ENCODE data around the gene RPAP3.
A peak's percentile ranks its signal among the peaks of the same experiment; 100 is the strongest.

RPAP3 gene

DNA sequence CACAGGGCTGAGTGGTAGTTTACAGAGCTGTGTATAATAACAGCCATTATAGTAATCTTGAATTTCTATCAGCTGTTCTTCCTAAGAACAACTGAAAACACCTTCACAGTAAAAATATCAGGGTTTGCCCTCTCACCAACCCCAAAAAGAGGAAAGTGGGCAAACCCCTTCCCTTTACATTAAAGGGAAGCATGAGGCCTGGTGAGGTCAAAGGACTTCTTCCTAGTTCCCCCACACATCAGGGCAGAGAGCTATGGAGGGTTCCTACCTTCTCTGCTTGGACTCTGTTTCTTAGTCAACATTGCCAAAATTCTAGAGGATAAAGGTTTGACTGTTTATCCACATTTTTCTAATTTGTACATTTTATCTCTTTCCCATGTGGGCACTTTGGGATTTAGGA lies 4.4 kb upstream of the RPAP3 start:
- H3K36me3 Mint-ChIP-seq (ENCODE audit: low read depth), result no peaks in the 10 kb centered on the region
- no peaks in the 10 kb centered on the region for H3K9me3 Mint-ChIP-seq

DNA sequence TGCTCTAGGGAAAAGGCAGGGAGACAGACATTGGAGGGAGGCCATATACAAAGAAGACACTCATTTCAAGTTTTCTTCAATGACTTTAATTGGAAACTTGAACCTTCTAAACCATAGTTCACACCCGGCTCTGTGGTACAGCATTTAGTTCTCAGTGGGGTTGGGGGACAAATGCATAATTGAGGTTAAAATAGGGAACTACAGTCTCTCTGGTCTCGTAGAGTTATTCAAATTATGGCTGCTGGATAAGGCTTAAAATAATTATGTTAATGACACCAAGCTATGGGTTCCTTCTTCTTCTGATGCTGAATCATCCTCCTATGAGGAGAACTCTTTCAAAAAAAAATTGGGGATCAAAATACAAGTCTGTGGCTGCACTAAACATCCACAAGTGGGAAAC lies 3.8 kb upstream of the RPAP3 start:
- Mint-ChIP-seq H3K36me3 (ENCODE audit: low read depth) (no peaks in the 10 kb centered on the region), H3K9me3 (no peaks in the 10 kb centered on the region), H3K27ac (no peak overlapping the region), H3K4me3 (no peak overlapping the region), H3K27me3 (ENCODE audit: low read depth) (peaks cover 7% of the 10 kb centered on the region), H3K4me1 (peaks cover 18% of the 10 kb centered on the region)
- TF ChIP-seq, protein P1, sequence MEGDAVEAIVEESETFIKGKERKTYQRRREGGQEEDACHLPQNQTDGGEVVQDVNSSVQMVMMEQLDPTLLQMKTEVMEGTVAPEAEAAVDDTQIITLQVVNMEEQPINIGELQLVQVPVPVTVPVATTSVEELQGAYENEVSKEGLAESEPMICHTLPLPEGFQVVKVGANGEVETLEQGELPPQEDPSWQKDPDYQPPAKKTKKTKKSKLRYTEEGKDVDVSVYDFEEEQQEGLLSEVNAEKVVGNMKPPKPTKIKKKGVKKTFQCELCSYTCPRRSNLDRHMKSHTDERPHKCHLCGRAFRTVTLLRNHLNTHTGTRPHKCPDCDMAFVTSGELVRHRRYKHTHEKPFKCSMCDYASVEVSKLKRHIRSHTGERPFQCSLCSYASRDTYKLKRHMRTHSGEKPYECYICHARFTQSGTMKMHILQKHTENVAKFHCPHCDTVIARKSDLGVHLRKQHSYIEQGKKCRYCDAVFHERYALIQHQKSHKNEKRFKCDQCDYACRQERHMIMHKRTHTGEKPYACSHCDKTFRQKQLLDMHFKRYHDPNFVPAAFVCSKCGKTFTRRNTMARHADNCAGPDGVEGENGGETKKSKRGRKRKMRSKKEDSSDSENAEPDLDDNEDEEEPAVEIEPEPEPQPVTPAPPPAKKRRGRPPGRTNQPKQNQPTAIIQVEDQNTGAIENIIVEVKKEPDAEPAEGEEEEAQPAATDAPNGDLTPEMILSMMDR (IDR thresholded peaks at IDR 0.05; ENCODE audit: unreplicated experiment in 3 of 3), result no peak

More for the DNA sequence above, 4.4 kb upstream of the RPAP3 start:
- Mint-ChIP-seq H3K27ac (no peak overlapping the region), H3K27me3 (ENCODE audit: low read depth) (peaks cover 11% of the 10 kb centered on the region), H3K4me3 (no peak overlapping the region), H3K4me1 (peaks cover 23% of the 10 kb centered on the region)
- TF ChIP-seq, protein P1 (IDR thresholded peaks at IDR 0.05; ENCODE audit: unreplicated experiment in 3 of 3), result no peak

DNA sequence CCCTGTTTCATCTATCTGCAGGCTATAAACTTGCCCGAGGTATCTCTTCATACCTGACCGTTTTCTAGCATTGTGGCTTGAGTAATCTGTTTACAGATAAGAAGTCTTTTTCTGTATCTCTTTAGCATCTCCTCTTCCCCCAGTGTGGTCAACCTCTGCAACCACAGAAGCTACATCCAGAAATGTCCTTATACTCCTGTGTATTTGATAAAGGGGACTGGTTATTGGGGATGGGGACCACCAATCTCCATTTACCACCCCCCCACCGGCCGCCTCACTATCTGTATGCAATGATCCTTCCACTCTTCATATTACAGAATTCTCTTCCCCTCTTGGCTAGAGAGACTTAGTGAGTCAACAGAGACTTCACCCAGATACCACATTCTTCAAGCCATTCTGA lies 3.4 kb upstream of the RPAP3 start:
- peaks cover 19% of the 10 kb centered on the region for H3K4me1 Mint-ChIP-seq
- H3K27ac Mint-ChIP-seq, result no peak overlapping the region
- TF ChIP-seq, protein P1 (IDR thresholded peaks at IDR 0.05; ENCODE audit: unreplicated experiment in 3 of 3), result no peak
- peaks cover 7% of the 10 kb centered on the region for H3K27me3 Mint-ChIP-seq (ENCODE audit: low read depth)
- H3K4me3 Mint-ChIP-seq, result peak overlapping the region in 1 of 3 experiments; percentile 1
- H3K9me3 Mint-ChIP-seq, result no peaks in the 10 kb centered on the region
- H3K36me3 Mint-ChIP-seq (ENCODE audit: low read depth), result no peaks in the 10 kb centered on the region

DNA sequence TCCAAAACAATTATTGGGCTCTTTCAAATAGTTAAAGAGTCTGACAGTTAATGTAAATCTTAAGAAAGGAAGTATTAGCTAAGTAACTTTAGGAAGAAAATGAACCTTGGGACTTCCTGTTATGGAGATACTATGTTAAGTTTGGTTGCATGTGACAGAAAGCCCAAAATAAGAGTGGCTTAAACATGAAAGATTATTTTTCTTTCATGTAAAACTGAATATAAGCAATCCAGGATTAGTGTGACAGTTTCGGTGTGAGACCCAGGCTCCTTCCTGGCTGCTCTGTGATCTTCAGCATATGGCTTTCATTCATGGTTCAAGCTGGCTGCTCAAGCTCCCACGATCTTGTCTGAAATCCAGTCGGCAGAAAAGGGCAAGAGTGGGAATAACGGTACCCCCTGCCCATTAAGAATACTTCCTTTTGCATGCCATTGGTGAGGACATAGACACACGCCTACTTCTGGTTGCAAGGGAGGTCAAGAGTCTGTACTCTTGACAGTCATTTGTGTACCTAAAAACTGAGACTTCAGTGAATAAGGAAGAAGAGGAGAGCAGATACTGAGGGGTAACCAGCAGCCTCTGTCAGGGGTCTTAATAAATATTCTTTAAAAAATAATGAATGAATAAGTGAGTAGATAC lies 2.2 kb upstream of the RPAP3 start:
- Mint-ChIP-seq H3K4me1 (peaks cover 22% of the 10 kb centered on the region), H3K27ac (no peak overlapping the region), H3K9me3 (no peaks in the 10 kb centered on the region), H3K36me3 (ENCODE audit: low read depth) (peaks cover 9% of the 10 kb centered on the region), H3K4me3 (peak overlapping the region in 2 of 3 experiments; percentile 31 to 49), H3K27me3 (ENCODE audit: low read depth) (peaks cover under 1% of the 10 kb centered on the region)
- TF ChIP-seq, protein P1 (IDR thresholded peaks at IDR 0.05; ENCODE audit: unreplicated experiment in 3 of 3), result no peak

DNA sequence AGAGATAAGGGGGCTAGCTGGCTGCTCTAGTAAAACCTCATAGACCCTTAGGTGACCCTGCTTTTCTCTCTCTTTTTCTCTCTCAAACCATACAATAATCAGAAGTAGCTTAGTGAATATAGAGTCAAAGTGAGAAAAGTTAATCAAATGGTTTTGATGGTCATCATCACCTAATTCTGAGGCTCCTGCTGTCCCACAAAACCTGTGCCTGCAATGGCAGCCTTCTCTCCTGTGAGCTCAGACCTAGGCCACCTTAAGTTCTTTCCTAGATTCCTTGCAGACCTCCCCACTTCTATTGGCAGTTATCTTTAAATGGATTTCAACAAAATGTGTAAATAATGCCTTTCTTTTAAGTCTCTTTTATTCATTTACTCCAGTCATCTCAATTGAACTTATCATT lies 1.5 kb upstream of the RPAP3 start:
- Mint-ChIP-seq H3K9me3 (no peaks in the 10 kb centered on the region), H3K4me1 (peaks cover 22% of the 10 kb centered on the region), H3K27ac (no peak overlapping the region), H3K27me3 (ENCODE audit: low read depth) (no peaks in the 10 kb centered on the region), H3K36me3 (ENCODE audit: low read depth) (peaks cover 13% of the 10 kb centered on the region), H3K4me3 (peak overlapping the region; percentile 49 to 59 (median 58))
- TF ChIP-seq, protein P1 (IDR thresholded peaks at IDR 0.05; ENCODE audit: unreplicated experiment in 3 of 3), result no peak

DNA sequence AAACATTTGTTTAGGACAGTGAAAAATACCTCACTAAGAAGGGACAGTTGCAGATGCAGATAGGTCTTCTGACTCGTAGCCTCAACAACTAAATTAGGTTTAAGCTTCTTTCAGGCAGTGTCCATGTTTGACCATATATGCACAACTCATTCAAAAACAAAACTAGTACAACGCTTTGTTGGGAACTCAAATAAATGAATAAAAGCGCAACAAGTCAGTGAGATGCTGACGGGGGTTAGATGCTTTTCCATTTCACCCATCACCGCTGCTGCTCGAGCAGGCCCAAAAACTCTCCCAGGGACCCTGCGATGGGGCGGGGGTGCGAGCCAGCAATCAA lies 633 bp downstream of the RPAP3 start:
- Mint-ChIP-seq H3K4me1 (peaks cover 22% of the 10 kb centered on the region), H3K4me3 (peak overlapping the region; percentile 80 to 90 (median 87)), H3K27ac (peak overlapping the region; percentile 18 to 80 (median 68)), H3K27me3 (ENCODE audit: low read depth) (no peaks in the 10 kb centered on the region), H3K9me3 (no peaks in the 10 kb centered on the region), H3K36me3 (ENCODE audit: low read depth) (peaks cover 25% of the 10 kb centered on the region)
- TF ChIP-seq, protein P1 (IDR thresholded peaks at IDR 0.05; ENCODE audit: unreplicated experiment in 3 of 3), result no peak

All from nephron (organoid).